GM21737 (cell line): ENCODE results near the gene TSPEAR.
"Not testable (repeated sequence)": the region's sequence is repeated elsewhere in the genome, so short reads cannot be mapped to it uniquely, and the experiment has no call there.

Experiments used
- ATAC-seq: cut with Tn5 transposase; IDR thresholded peaks from one replicate; pipeline ENCODE4 v1.9.1; 2021; ENCODE audit warnings: mild to moderate bottlenecking, moderate library complexity; ENCODE audit not compliant: unreplicated experiment

TSPEAR gene

GRCh38 chr21:44592446-44593311 is 118.7 kb downstream of the TSPEAR start, which contains the start of gene KRTAP10-6:
Gene KRTAP10-6 (minus strand): TSS chr21:44592505. CDS start chr21:44592484, 21 bp downstream.
- ATAC-seq = no peak

- ATAC-seq = not testable (repeated sequence)
Observed at GRCh38 chr21:44591801-44592130, 119.6 kb downstream of the TSPEAR start.

- ATAC-seq = not testable (repeated sequence)
Observed at GRCh38 chr21:44590897-44591800, 120.2 kb downstream of the TSPEAR start.

GRCh38 chr21:44590311-44590721 is 121.1 kb downstream of the TSPEAR start:
- ATAC-seq = no peak

GRCh38 chr21:44589586-44590305 is 121.6 kb downstream of the TSPEAR start:
- no peak for ATAC-seq

- no peak for ATAC-seq
Observed at GRCh38 chr21:44589094-44589493, 122.3 kb downstream of the TSPEAR start.

GRCh38 chr21:44585892-44586291 is 125.5 kb downstream of the TSPEAR start:
- ATAC-seq = no peak

- no peak for ATAC-seq
Observed at GRCh38 chr21:44583800-44584147, 127.6 kb downstream of the TSPEAR start.

GRCh38 chr21:44583089-44583799 is 128.1 kb downstream of the TSPEAR start:
- no peak for ATAC-seq

GRCh38 chr21:44582055-44582454 is 129.3 kb downstream of the TSPEAR start:
- no peak for ATAC-seq

GRCh38 chr21:44581158-44581557 is 130.2 kb downstream of the TSPEAR start:
- no peak for ATAC-seq

GRCh38 chr21:44580231-44580821 is 131.0 kb downstream of the TSPEAR start, which contains the start of gene KRTAP10-5:
Gene KRTAP10-5 (minus strand): TSS chr21:44580604. CDS start chr21:44580578, 26 bp downstream.
- ATAC-seq = not testable (repeated sequence)

- no peak for ATAC-seq
Observed at GRCh38 chr21:44579833-44580144, 131.6 kb downstream of the TSPEAR start.

- no peak for ATAC-seq
Observed at GRCh38 chr21:44579056-44579832, 132.1 kb downstream of the TSPEAR start.

GRCh38 chr21:44578371-44579055 is 132.9 kb downstream of the TSPEAR start:
- no peak for ATAC-seq

- no peak for ATAC-seq
Observed at GRCh38 chr21:44576025-44576420, 135.3 kb downstream of the TSPEAR start.

GRCh38 chr21:44575307-44576024 is 135.9 kb downstream of the TSPEAR start:
- no peak for ATAC-seq
